ENCODE results near the gene TRAPPC2.
"Not testable (repeated sequence)": the region's sequence is repeated elsewhere in the genome, so short reads cannot be mapped to it uniquely, and the experiment has no call there.

The TRAPPC2 gene

GRCh38 chrX:13669755-13670154 is 64.7 kb downstream of the TRAPPC2 start:
- not testable (repeated sequence) for H3K4me3 ChIP-seq (ENCODE audit: extremely low read depth, insufficient read depth, low read length, poor library complexity, severe bottlenecking); H3K4me1 ChIP-seq (ENCODE audit: control insufficient read depth, insufficient read depth, low read length, poor library complexity, severe bottlenecking); H3K9me3 ChIP-seq (ENCODE audit: control insufficient read depth, low read length); H3K36me3 ChIP-seq (ENCODE audit: control insufficient read depth, insufficient read depth, low read length)
- H3K27ac ChIP-seq (ENCODE audit: low read depth, low read length, severe bottlenecking), result peak overlapping the region; percentile 66
- 100% methylated on average over 1 of the region's 8 CpGs; no CpG with 5 or more reads in 1 of the 2 experiments for WGBS, 2 experiments (ENCODE audit: insufficient coverage in 2 of 2)

- Histone ChIP-seq H3K4me3 (ENCODE audit: extremely low read depth, insufficient read depth, low read length, poor library complexity, severe bottlenecking) (no peak overlapping the region), H3K36me3 (ENCODE audit: control insufficient read depth, insufficient read depth, low read length) (no peaks in the 10 kb centered on the region), H3K4me1 (ENCODE audit: control insufficient read depth, insufficient read depth, low read length, poor library complexity, severe bottlenecking) (peaks cover 3% of the 10 kb centered on the region), H3K27ac (ENCODE audit: low read depth, low read length, severe bottlenecking) (peak overlapping the region; percentile 66), H3K9me3 (ENCODE audit: control insufficient read depth, low read length) (no peaks in the 10 kb centered on the region)
- 63% methylated on average over 1 of the region's 9 CpGs; no CpG with 5 or more reads in 1 of the 2 experiments for WGBS, 2 experiments (ENCODE audit: insufficient coverage in 2 of 2)
Measured at GRCh38 chrX:13669246-13669737, 65.1 kb downstream of the TRAPPC2 start.

GRCh38 chrX:13667919-13668318 is 66.5 kb downstream of the TRAPPC2 start:
- no peak overlapping the region for H3K4me3 ChIP-seq (ENCODE audit: extremely low read depth, insufficient read depth, low read length, poor library complexity, severe bottlenecking)
- H3K9me3 ChIP-seq (ENCODE audit: control insufficient read depth, low read length), result no peaks in the 10 kb centered on the region
- H3K27ac ChIP-seq (ENCODE audit: low read depth, low read length, severe bottlenecking), result no peak overlapping the region
- H3K36me3 ChIP-seq (ENCODE audit: control insufficient read depth, insufficient read depth, low read length), result no peaks in the 10 kb centered on the region
- H3K4me1 ChIP-seq (ENCODE audit: control insufficient read depth, insufficient read depth, low read length, poor library complexity, severe bottlenecking), result peaks cover 3% of the 10 kb centered on the region

GRCh38 chrX:13666836-13667235 is 67.6 kb downstream of the TRAPPC2 start:
- WGBS, 2 experiments (ENCODE audit: insufficient coverage in 2 of 2), result 100% methylated on average over 2 of the region's 3 CpGs; no CpG with 5 or more reads in 1 of the 2 experiments
- Histone ChIP-seq H3K36me3 (ENCODE audit: control insufficient read depth, insufficient read depth, low read length) (no peaks in the 10 kb centered on the region), H3K4me3 (ENCODE audit: extremely low read depth, insufficient read depth, low read length, poor library complexity, severe bottlenecking) (no peak overlapping the region), H3K4me1 (ENCODE audit: control insufficient read depth, insufficient read depth, low read length, poor library complexity, severe bottlenecking) (peaks cover 7% of the 10 kb centered on the region), H3K27ac (ENCODE audit: low read depth, low read length, severe bottlenecking) (no peak overlapping the region), H3K9me3 (ENCODE audit: control insufficient read depth, low read length) (no peaks in the 10 kb centered on the region)

GRCh38 chrX:13664020-13664419 is 70.4 kb downstream of the TRAPPC2 start:
- 80% methylated on average over 1 of the region's 3 CpGs; no CpG with 5 or more reads in 1 of the 2 experiments for WGBS, 2 experiments (ENCODE audit: insufficient coverage in 2 of 2)
- H3K4me3 ChIP-seq (ENCODE audit: extremely low read depth, insufficient read depth, low read length, poor library complexity, severe bottlenecking), result no peak overlapping the region
- no peak overlapping the region for H3K27ac ChIP-seq (ENCODE audit: low read depth, low read length, severe bottlenecking)
- H3K36me3 ChIP-seq (ENCODE audit: control insufficient read depth, insufficient read depth, low read length), result no peaks in the 10 kb centered on the region
- H3K9me3 ChIP-seq (ENCODE audit: control insufficient read depth, low read length), result no peaks in the 10 kb centered on the region
- peaks cover 9% of the 10 kb centered on the region for H3K4me1 ChIP-seq (ENCODE audit: control insufficient read depth, insufficient read depth, low read length, poor library complexity, severe bottlenecking)

GRCh38 chrX:13662355-13662791 is 72.0 kb downstream of the TRAPPC2 start:
- H3K27ac ChIP-seq (ENCODE audit: low read depth, low read length, severe bottlenecking), result peak overlapping the region; percentile 18
- H3K4me3 ChIP-seq (ENCODE audit: extremely low read depth, insufficient read depth, low read length, poor library complexity, severe bottlenecking), result no peak overlapping the region
- H3K9me3 ChIP-seq (ENCODE audit: control insufficient read depth, low read length), result no peaks in the 10 kb centered on the region
- no peaks in the 10 kb centered on the region for H3K36me3 ChIP-seq (ENCODE audit: control insufficient read depth, insufficient read depth, low read length)
- 94 to 96% methylated on average over 5 of the region's 6 CpGs for WGBS, 2 experiments (ENCODE audit: insufficient coverage in 2 of 2)
- H3K4me1 ChIP-seq (ENCODE audit: control insufficient read depth, insufficient read depth, low read length, poor library complexity, severe bottlenecking), result peaks cover 9% of the 10 kb centered on the region
